ENCODE measurements around the gene KNL1. TPM values are rescaled to one million over a fixed set of nuclear protein-coding genes. Genes with fewer than 3 reads are reported as not detected.
"Not testable (repeated sequence)": the region's sequence is repeated elsewhere in the genome, so short reads cannot be mapped to it uniquely, and the experiment has no call there.

KNL1 gene
- total RNA-seq, 1 donor from 2014 or later = 7.7 TPM

- POLR2A ChIA-PET = interaction anchor here (0.7 to 2.4 kb wide), 4 partner anchors 11 to 111 kb away, joined by 3 to 12 read pairs (median 4); partner anchors contain the start of genes C15orf62, RAD51 and RPUSD2
Observed at GRCh38 chr15:40680151-40680550, 86.1 kb downstream of the KNL1 start.

GRCh38 chr15:40680959-40681358, 86.9 kb downstream of the KNL1 start:
- ATAC-seq (ENCODE audit: low read depth); H3K9me3 Mint-ChIP-seq; H3K4me3 Mint-ChIP-seq; intact Hi-C loops (cut with micrococcal nuclease); H3K27me3 Mint-ChIP-seq; H3K36me3 Mint-ChIP-seq (ENCODE audit: low read depth); DNase-seq: not testable (repeated sequence)
- ChIA-PET CTCF (interaction anchor here (0.8 to 6.1 kb wide), 3 partner anchors 20 to 505 kb away, joined by 3 to 48 read pairs (median 4); no protein-coding TSS in a partner anchor), POLR2A (interaction anchor here (0.6 to 2.4 kb wide), 2 partner anchors 13 to 91 kb away, joined by 4 to 12 read pairs; partner anchors contain the start of gene RAD51)
- H3K27ac Mint-ChIP-seq = peak overlapping the region; percentile 77
- peaks cover 22% of the 10 kb centered on the region for H3K4me1 Mint-ChIP-seq

More at GRCh38 chr15:40680151-40680550, 86.1 kb downstream of the KNL1 start:
- Mint-ChIP-seq H3K27ac (no peak overlapping the region), H3K4me1 (peaks cover 22% of the 10 kb centered on the region), H3K36me3 (ENCODE audit: low read depth) (no peaks in the 10 kb centered on the region), H3K4me3 (no peak overlapping the region), H3K9me3 (no peaks in the 10 kb centered on the region), H3K27me3 (no peaks in the 10 kb centered on the region)
- TF ChIP-seq CTCF (IDR thresholded peaks at IDR 0.05) = no peak
- intact Hi-C loops (cut with micrococcal nuclease) = no loop called here
- CTCF ChIA-PET = interaction anchor here (0.8 to 6.1 kb wide), 8 partner anchors 9 to 505 kb away, joined by 3 to 48 read pairs (median 4); no protein-coding TSS in a partner anchor
- no peak for ATAC-seq (ENCODE audit: low read depth)
- no peak for DNase-seq

GRCh38 chr15:40684381-40684780, 90.3 kb downstream of the KNL1 start:
- intact Hi-C loops (cut with micrococcal nuclease) = no loop called here
- Mint-ChIP-seq H3K4me3 (no peak overlapping the region), H3K27me3 (no peaks in the 10 kb centered on the region), H3K36me3 (ENCODE audit: low read depth) (peaks cover 2% of the 10 kb centered on the region), H3K4me1 (peaks cover 15% of the 10 kb centered on the region), H3K27ac (no peak overlapping the region), H3K9me3 (no peaks in the 10 kb centered on the region)
- POLR2A ChIA-PET = no interaction called here
- ATAC-seq (ENCODE audit: low read depth) (no peak), DNase-seq (no peak)
- no peak for TF ChIP-seq CTCF (IDR thresholded peaks at IDR 0.05)
- CTCF ChIA-PET = no interaction called here

GRCh38 chr15:40685376-40685775, 91.3 kb downstream of the KNL1 start:
- Mint-ChIP-seq H3K4me3 (no peak overlapping the region), H3K27me3 (no peaks in the 10 kb centered on the region), H3K36me3 (ENCODE audit: low read depth) (peaks cover 6% of the 10 kb centered on the region), H3K27ac (no peak overlapping the region), H3K9me3 (no peaks in the 10 kb centered on the region), H3K4me1 (peaks cover 8% of the 10 kb centered on the region)
- intact Hi-C loops (cut with micrococcal nuclease) = no loop called here
- ChIA-PET CTCF (no interaction called here), POLR2A (no interaction called here)
- ATAC-seq (ENCODE audit: low read depth) (no peak), DNase-seq (no peak)
- TF ChIP-seq CTCF (IDR thresholded peaks at IDR 0.05) = no peak

GRCh38 chr15:40688932-40689799, 95.1 kb downstream of the KNL1 start:
- no peaks in the 10 kb centered on the region for H3K27me3 Mint-ChIP-seq
- CTCF ChIA-PET = no interaction called here
- DNase-seq = no peak
- no peaks in the 10 kb centered on the region for H3K9me3 Mint-ChIP-seq
- ATAC-seq (ENCODE audit: low read depth) = no peak
- H3K4me3 Mint-ChIP-seq = no peak overlapping the region
- intact Hi-C loops (cut with micrococcal nuclease) = no loop called here
- peaks cover 13% of the 10 kb centered on the region for H3K36me3 Mint-ChIP-seq (ENCODE audit: low read depth)
- no peak for TF ChIP-seq CTCF (IDR thresholded peaks at IDR 0.05)
- POLR2A ChIA-PET = no interaction called here
- H3K4me1 Mint-ChIP-seq = peaks cover 12% of the 10 kb centered on the region
- no peak overlapping the region for H3K27ac Mint-ChIP-seq
